Uterus (tissue), 4 donors: Measurements from ENCODE around the gene TAPBPL. TPM values are rescaled to one million over a fixed set of nuclear protein-coding genes. Genes with fewer than 3 reads are reported as not detected.
"Not testable (repeated sequence)": the region's sequence is repeated elsewhere in the genome, so short reads cannot be mapped to it uniquely, and the experiment has no call there.

ENCODE experiments used
- DNase-seq, 2 donors: peaks; one replicate each; pipeline ENCODE4 v3.0.0-alpha.2; 2019 to 2020
- H3K27ac ChIP-seq, 2 donors: fragments of 200-600 bp; sonication (generic); 1 replicate in 1 of 2; 2 replicates in 1 of 2; pipeline ENCODE4 v1.5.1; 2016 to 2018
- H3K27me3 ChIP-seq, 2 donors: fragments of 200-600 bp; sonication (generic); one replicate each; pipeline ENCODE4 v1.5.1; 2018 to 2019; ENCODE audit warnings: control low read depth in 1 of 2
- H3K36me3 ChIP-seq, 2 donors: fragments of 200-600 bp; sonication (generic); one replicate each; pipeline ENCODE4 v1.5.1; 2019; ENCODE audit warnings: control low read depth in 1 of 2
- H3K4me1 ChIP-seq, 2 donors: fragments of 200-600 bp; sonication (generic); one replicate each; pipeline ENCODE4 v1.5.1; 2018 to 2019; ENCODE audit warnings: control low read depth in 1 of 2
- H3K4me3 ChIP-seq, 2 donors: fragments of 200-600 bp; sonication (generic); 1 replicate in 1 of 2; 2 replicates in 1 of 2; pipeline ENCODE4 v1.5.1; 2018 to 2019; ENCODE audit warnings: mild to moderate bottlenecking in 1 of 2
- H3K9me3 ChIP-seq, 2 donors: fragments of 200-600 bp; sonication (generic); one replicate each; pipeline ENCODE4 v1.5.1; 2019; ENCODE audit warnings: control low read depth in 1 of 2
- CTCF ChIP-seq, 4 experiments: fragments of 200-600 bp in 2 of 4; fragments of 450-650 bp in 2 of 4; sonication (generic) in 2 of 4; IDR thresholded peaks; one replicate each; pipeline ENCODE4 v1.5.1; 2016 to 2019; ENCODE audit warnings: antibody characterized with exemption in 4 of 4, mild to moderate bottlenecking in 2 of 4, moderate library complexity in 1 of 4
- POLR2A ChIP-seq, 2 donors: fragments of 450-650 bp; IDR thresholded peaks; one replicate each; pipeline ENCODE4 v1.6.1; 2016; ENCODE audit warnings: antibody characterized with exemption in 2 of 2, mild to moderate bottlenecking in 1 of 2, moderate library complexity in 1 of 2
- intact Hi-C: fragments of 100-400 bp; cut with DNase I; formaldehyde crosslinking; loops from one replicate; pipeline ENCODE4 v1.15.1; 2023; ENCODE audit warnings: low total_unique reads
- total RNA-seq, 4 donors: library from RNA; depleted of rRNA in 3 of 4; stranded (reverse); fragments of >200 nt in 3 of 4; gene quantifications; one replicate each; pipeline versions ENCODE4 v1.1.0 to v1.2.4, GENCODE V29; 2014 to 2023
- donor health status: DM: yes; HTN: yes; CAD: no.

TAPBPL gene
- total RNA-seq, 4 donors from 2014 or later = 10.0 to 25.7 (median 17.1) TPM

DNA sequence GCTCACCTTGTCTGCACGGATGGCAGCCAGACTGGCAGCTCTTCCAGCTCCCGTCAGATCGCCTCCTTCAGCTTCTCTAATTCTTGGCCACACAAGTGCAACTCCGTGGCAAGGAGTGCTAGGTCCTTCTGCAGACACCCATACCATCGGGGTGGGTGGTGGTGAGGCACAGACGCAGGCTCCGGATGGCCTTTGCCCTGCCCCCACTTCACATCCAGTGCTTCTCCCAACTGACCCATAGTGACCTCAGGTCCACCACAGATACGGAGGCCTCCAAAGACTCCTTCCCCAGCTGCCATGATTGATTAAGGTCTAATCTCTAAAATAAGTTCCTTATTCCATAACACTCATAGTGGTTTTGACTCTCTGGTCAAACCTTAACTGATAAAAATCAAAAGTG is 27.0 kb upstream of the TAPBPL start:
- no peak overlapping the region for H3K4me3 ChIP-seq
- no peak for DNase-seq
- intact Hi-C loops = loop anchor here (5.0 kb wide), 2 partner anchors 37 to 112 kb away; no protein-coding TSS in a partner anchor
- no peaks in the 10 kb centered on the region for H3K4me1 ChIP-seq
- H3K27me3 ChIP-seq = no peaks in the 10 kb centered on the region
- no peaks in the 10 kb centered on the region for H3K36me3 ChIP-seq
- no peaks in the 10 kb centered on the region for H3K9me3 ChIP-seq
- no peak for TF ChIP-seq POLR2A (IDR thresholded peaks at IDR 0.05)
- TF ChIP-seq CTCF (IDR thresholded peaks at IDR 0.05) = no peak
- H3K27ac ChIP-seq = no peak overlapping the region

DNA sequence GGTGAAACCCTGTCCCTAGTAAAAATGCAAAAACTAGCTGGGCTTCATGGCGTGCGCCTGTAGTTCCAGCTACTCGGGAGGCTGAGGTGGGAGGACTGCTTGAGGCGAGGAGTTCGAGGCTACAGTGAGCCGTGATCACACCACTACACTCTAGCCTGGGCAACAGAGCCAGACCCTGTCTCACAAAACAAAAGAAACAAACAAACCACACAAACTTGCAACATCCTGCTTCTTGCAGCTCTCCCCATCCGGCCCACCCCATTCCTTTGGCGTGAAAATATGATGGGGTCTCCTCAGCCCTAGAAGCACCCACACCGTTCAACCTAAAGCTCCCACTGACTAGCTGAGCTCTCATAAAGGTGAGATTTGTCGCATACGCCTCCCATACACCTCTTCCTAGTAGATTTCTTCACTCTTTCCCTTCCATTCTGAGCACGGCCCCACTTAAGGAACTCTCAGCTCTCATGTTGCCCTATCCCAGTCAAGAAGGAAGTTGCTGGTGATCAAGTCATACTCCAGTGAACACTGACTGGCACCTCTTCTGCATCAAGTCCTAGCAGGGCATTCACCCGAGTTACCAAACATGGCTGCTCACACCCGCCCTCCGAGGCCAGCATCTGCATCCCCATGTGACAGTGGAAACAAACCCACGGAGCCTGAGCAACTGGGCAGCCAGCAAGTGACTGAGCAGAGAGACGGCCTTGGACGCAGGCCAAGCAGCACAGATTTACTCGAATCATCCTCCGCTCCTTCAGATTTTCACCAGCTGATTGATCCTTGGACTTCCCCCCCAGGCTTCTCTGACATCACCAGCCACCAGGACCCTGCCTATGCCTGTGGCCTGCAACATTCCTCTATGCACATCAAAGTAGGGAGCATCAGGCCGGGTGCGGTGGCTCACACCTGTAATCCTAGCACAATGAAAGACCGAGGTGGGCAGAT is 26.0 kb upstream of the TAPBPL start:
- DNase-seq = no peak
- Histone ChIP-seq H3K27me3 (no peaks in the 10 kb centered on the region), H3K27ac (no peak overlapping the region), H3K4me1 (no peaks in the 10 kb centered on the region), H3K36me3 (no peaks in the 10 kb centered on the region), H3K9me3 (no peaks in the 10 kb centered on the region), H3K4me3 (no peak overlapping the region)
- no peak for TF ChIP-seq POLR2A (IDR thresholded peaks at IDR 0.05)
- no peak for TF ChIP-seq CTCF (IDR thresholded peaks at IDR 0.05)
- intact Hi-C loops = loop anchor here (5.0 kb wide), 1 partner anchor 36 kb away; no protein-coding TSS in a partner anchor

- DNase-seq = no peak
- H3K4me3 ChIP-seq = no peak overlapping the region
Observed at GRCh38 chr12:6426882-6427671, 24.8 kb upstream of the TAPBPL start.

DNA sequence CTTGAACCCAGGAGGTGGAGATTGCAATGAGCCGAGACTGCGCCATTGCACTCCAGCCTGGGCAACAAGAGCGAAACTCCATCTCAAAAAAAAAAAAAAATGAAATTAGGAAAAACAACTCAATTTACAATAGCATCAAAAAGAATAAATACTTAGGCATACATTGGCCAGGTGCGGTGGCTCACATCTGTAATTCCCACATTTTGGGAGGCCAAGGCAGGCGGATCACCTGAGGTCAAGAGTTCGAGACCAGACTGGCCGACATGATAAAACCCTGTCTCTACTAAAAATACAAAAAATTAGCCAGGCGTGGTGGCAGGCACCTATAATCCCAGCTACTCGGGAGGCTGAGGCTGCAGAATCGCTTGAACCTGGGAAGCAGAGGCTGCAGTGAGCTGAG is 24.0 kb upstream of the TAPBPL start:
- not testable (repeated sequence) for H3K4me1 ChIP-seq, H3K9me3 ChIP-seq, H3K27ac ChIP-seq, H3K36me3 ChIP-seq, DNase-seq, H3K4me3 ChIP-seq, H3K27me3 ChIP-seq
- intact Hi-C loops = loop anchor here (5.0 kb wide), 1 partner anchor 35 kb away; no protein-coding TSS in a partner anchor

More at GRCh38 chr12:6426882-6427671, 24.8 kb upstream of the TAPBPL start:
- Histone ChIP-seq H3K4me1 (no peaks in the 10 kb centered on the region), H3K9me3 (no peaks in the 10 kb centered on the region), H3K36me3 (no peaks in the 10 kb centered on the region), H3K27me3 (no peaks in the 10 kb centered on the region), H3K27ac (no peak overlapping the region)
- TF ChIP-seq CTCF (IDR thresholded peaks at IDR 0.05) (no peak), POLR2A (IDR thresholded peaks at IDR 0.05) (no peak)
- intact Hi-C loops = loop anchor here (5.0 kb wide), 1 partner anchor 35 kb away; no protein-coding TSS in a partner anchor

- no peaks in the 10 kb centered on the region for H3K9me3 ChIP-seq
- intact Hi-C loops = loop anchor here (5.0 kb wide), 1 partner anchor 34 kb away; no protein-coding TSS in a partner anchor
- no peak overlapping the region for H3K27ac ChIP-seq
- no peak for TF ChIP-seq CTCF (IDR thresholded peaks at IDR 0.05)
- no peaks in the 10 kb centered on the region for H3K27me3 ChIP-seq
- no peaks in the 10 kb centered on the region for H3K36me3 ChIP-seq
- DNase-seq = no peak
- no peak overlapping the region for H3K4me3 ChIP-seq
- no peaks in the 10 kb centered on the region for H3K4me1 ChIP-seq
Observed at GRCh38 chr12:6428326-6428725, 23.5 kb upstream of the TAPBPL start.
